ENCODE data around the gene LDB3. TPM values are rescaled to one million over a fixed set of nuclear protein-coding genes. Genes with fewer than 3 reads are reported as not detected.

Gene LDB3
- total RNA-seq, 4 donors from 2014 or later = 0.44 to 3.2 (median 0.98) TPM; not detected in 1

GRCh38 chr10:86721232-86721631 is 52.9 kb downstream of the LDB3 start:
- Histone ChIP-seq H3K27ac (no peak overlapping the region), H3K9me3 (no peaks in the 10 kb centered on the region), H3K4me1 (no peaks in the 10 kb centered on the region), H3K4me3 (no peak overlapping the region), H3K36me3 (no peaks in the 10 kb centered on the region), H3K27me3 (no peaks in the 10 kb centered on the region)
- DNase-seq (ENCODE audit: low spot score in 2 of 2) = peak in 1 of 2 donors; percentile 20
- TF ChIP-seq POLR2A (IDR thresholded peaks at IDR 0.05) (no peak), POLR2AphosphoS5 (IDR thresholded peaks at IDR 0.05) (no peak), CTCF (IDR thresholded peaks at IDR 0.05) (no peak), EP300 (IDR thresholded peaks at IDR 0.05) (no peak)
- WGBS = 90% methylated on average over 5 of the region's 5 CpGs

- 100% methylated on average over 2 of the region's 2 CpGs for WGBS
- TF ChIP-seq POLR2AphosphoS5 (IDR thresholded peaks at IDR 0.05) (no peak), POLR2A (IDR thresholded peaks at IDR 0.05) (no peak), EP300 (IDR thresholded peaks at IDR 0.05) (no peak), CTCF (IDR thresholded peaks at IDR 0.05) (no peak)
Observed at GRCh38 chr10:86723009-86723408, 54.7 kb downstream of the LDB3 start.

GRCh38 chr10:86724445-86724844 is 56.1 kb downstream of the LDB3 start:
- Histone ChIP-seq H3K36me3 (no peaks in the 10 kb centered on the region), H3K9me3 (no peaks in the 10 kb centered on the region), H3K4me1 (no peaks in the 10 kb centered on the region), H3K27me3 (no peaks in the 10 kb centered on the region), H3K4me3 (no peak overlapping the region), H3K27ac (no peak overlapping the region)
- WGBS = 98% methylated on average over 6 of the region's 6 CpGs
- no peak for DNase-seq (ENCODE audit: low spot score in 2 of 2)
- no peak for TF ChIP-seq POLR2AphosphoS5 (IDR thresholded peaks at IDR 0.05)
- TF ChIP-seq POLR2A (IDR thresholded peaks at IDR 0.05) = no peak
- TF ChIP-seq EP300 (IDR thresholded peaks at IDR 0.05) = no peak
- no peak for TF ChIP-seq CTCF (IDR thresholded peaks at IDR 0.05)

More at GRCh38 chr10:86723009-86723408, 54.7 kb downstream of the LDB3 start:
- H3K4me1 ChIP-seq = no peaks in the 10 kb centered on the region
- no peaks in the 10 kb centered on the region for H3K36me3 ChIP-seq
- no peak for DNase-seq (ENCODE audit: low spot score in 2 of 2)
- no peak overlapping the region for H3K4me3 ChIP-seq
- H3K27me3 ChIP-seq = no peaks in the 10 kb centered on the region
- no peak overlapping the region for H3K27ac ChIP-seq
- no peaks in the 10 kb centered on the region for H3K9me3 ChIP-seq

- Histone ChIP-seq H3K27me3 (no peaks in the 10 kb centered on the region), H3K9me3 (no peaks in the 10 kb centered on the region), H3K27ac (no peak overlapping the region), H3K4me1 (no peaks in the 10 kb centered on the region), H3K36me3 (no peaks in the 10 kb centered on the region), H3K4me3 (no peak overlapping the region)
- WGBS = 92% methylated on average over 14 of the region's 14 CpGs
- TF ChIP-seq EP300 (IDR thresholded peaks at IDR 0.05) (no peak), CTCF (IDR thresholded peaks at IDR 0.05) (no peak), POLR2A (IDR thresholded peaks at IDR 0.05) (no peak), POLR2AphosphoS5 (IDR thresholded peaks at IDR 0.05) (no peak)
- DNase-seq (ENCODE audit: low spot score in 2 of 2) = no peak
Observed at GRCh38 chr10:86725980-86726676, 57.8 kb downstream of the LDB3 start.

- WGBS = 93% methylated on average over 1 of the region's 1 CpG
Observed at GRCh38 chr10:86726677-86726999, 58.3 kb downstream of the LDB3 start.

More at GRCh38 chr10:86726677-86726999, 58.3 kb downstream of the LDB3 start:
- no peak for TF ChIP-seq EP300 (IDR thresholded peaks at IDR 0.05)
- TF ChIP-seq POLR2A (IDR thresholded peaks at IDR 0.05) = no peak
- TF ChIP-seq CTCF (IDR thresholded peaks at IDR 0.05) = no peak
- TF ChIP-seq POLR2AphosphoS5 (IDR thresholded peaks at IDR 0.05) = no peak
- Histone ChIP-seq H3K9me3 (no peaks in the 10 kb centered on the region), H3K4me1 (no peaks in the 10 kb centered on the region), H3K27me3 (no peaks in the 10 kb centered on the region), H3K36me3 (no peaks in the 10 kb centered on the region), H3K4me3 (no peak overlapping the region), H3K27ac (no peak overlapping the region)
- DNase-seq (ENCODE audit: low spot score in 2 of 2) = no peak
